KMS-11 (cell line): ENCODE results near the gene MEX3A.
A peak's percentile ranks its signal among the peaks of the same experiment; 100 is the strongest.
"Not testable (repeated sequence)": the region's sequence is repeated elsewhere in the genome, so short reads cannot be mapped to it uniquely, and the experiment has no call there.

Source experiments
- H2AFZ ChIP-seq: fragments of 200-600 bp; sonication (generic); 2 replicates; pipeline ENCODE4 v1.6.1; 2016; ENCODE audit warnings: antibody characterized with exemption, mixed run types, low read depth
- H3K27ac ChIP-seq: fragments of 200-600 bp; sonication (generic); 2 replicates; pipeline ENCODE4 v1.6.1; 2016; ENCODE audit warnings: mild to moderate bottlenecking, mixed run types
- H3K27me3 ChIP-seq: fragments of 200-600 bp; sonication (generic); 2 replicates; pipeline ENCODE4 v1.6.1; 2017; ENCODE audit warnings: mild to moderate bottlenecking, low read depth, mixed run types, moderate library complexity; ENCODE audit not compliant: insufficient read depth
- H3K36me3 ChIP-seq: fragments of 200-600 bp; sonication (generic); 2 replicates; pipeline ENCODE4 v1.6.1; 2017; ENCODE audit warnings: mild to moderate bottlenecking, mixed run types; ENCODE audit not compliant: insufficient read depth
- H3K4me1 ChIP-seq: fragments of 200-600 bp; sonication (generic); 2 replicates; pipeline ENCODE4 v1.6.1; 2016; ENCODE audit warnings: mild to moderate bottlenecking, low read depth, mixed run types; ENCODE audit not compliant: poor library complexity, severe bottlenecking
- H3K4me2 ChIP-seq: fragments of 200-600 bp; sonication (generic); 2 replicates; pipeline ENCODE4 v1.7.0; 2016; ENCODE audit warnings: mild to moderate bottlenecking, mixed run types
- H3K4me3 ChIP-seq: fragments of 200-600 bp; sonication (generic); IDR thresholded peaks from 2 replicates; pipeline ENCODE4 v1.6.1; 2017; ENCODE audit warnings: low read depth, low read length, mixed read lengths; ENCODE audit not compliant: insufficient read depth
- H3K79me2 ChIP-seq: fragments of 200-600 bp; sonication (generic); 2 replicates; pipeline ENCODE4 v1.6.1; 2016; ENCODE audit warnings: low read depth, mixed run types; ENCODE audit not compliant: insufficient read depth
- H3K9ac ChIP-seq: fragments of 200-600 bp; sonication (generic); 2 replicates; pipeline ENCODE4 v1.6.1; 2016; ENCODE audit warnings: mild to moderate bottlenecking, mixed run types
- H4K20me1 ChIP-seq: fragments of 200-600 bp; sonication (generic); 2 replicates; pipeline ENCODE4 v1.6.1; 2016; ENCODE audit warnings: mild to moderate bottlenecking, mixed run types; ENCODE audit not compliant: insufficient read depth
- CTCF ChIP-seq: fragments of 200-600 bp; sonication (generic); conservative IDR thresholded peaks from 2 replicates; pipeline ENCODE4 v1.6.1; 2017; ENCODE audit warnings: low read depth, mild to moderate bottlenecking, antibody characterized with exemption, low read length, moderate library complexity, mixed read lengths

The MEX3A gene

GRCh38 chr1:156042828-156043227 lies 39.4 kb downstream of the MEX3A start:
- Histone ChIP-seq H3K79me2 (no peaks in the 10 kb centered on the region), H3K4me1 (peaks cover 15% of the 10 kb centered on the region), H3K9ac (no peak overlapping the region), H3K27ac (no peak overlapping the region), H3K36me3 (peaks cover 4% of the 10 kb centered on the region; the same call in 1 of the 2 replicates), H3K27me3 (no peaks in the 10 kb centered on the region), H4K20me1 (no peaks in the 10 kb centered on the region), H3K4me3 (no peak overlapping the region), H2AFZ (no peak overlapping the region), H3K4me2 (no peak overlapping the region)
- TF ChIP-seq CTCF: no peak

GRCh38 chr1:156034991-156035390 lies 47.3 kb downstream of the MEX3A start:
- H3K27ac ChIP-seq, H3K79me2 ChIP-seq, H3K4me2 ChIP-seq, H2AFZ ChIP-seq, H3K9ac ChIP-seq, H4K20me1 ChIP-seq, H3K27me3 ChIP-seq, H3K4me3 ChIP-seq: not testable (repeated sequence)
- H3K4me1 ChIP-seq: peaks cover 24% of the 10 kb centered on the region
- H3K36me3 ChIP-seq: peaks cover 12% of the 10 kb centered on the region; the same call in 1 of the 2 replicates

- TF ChIP-seq CTCF: no peak
- H4K20me1 ChIP-seq: no peaks in the 10 kb centered on the region
These were observed 49.3 kb downstream of the MEX3A start for GRCh38 chr1:156033011-156033410.

GRCh38 chr1:156026588-156026987 lies 55.7 kb downstream of the MEX3A start:
- Histone ChIP-seq H3K4me3 (no peak overlapping the region), H4K20me1 (no peaks in the 10 kb centered on the region), H2AFZ (no peak overlapping the region), H3K4me2 (no peak overlapping the region), H3K27ac (no peak overlapping the region), H3K36me3 (no peaks in the 10 kb centered on the region), H3K4me1 (no peaks in the 10 kb centered on the region), H3K79me2 (no peaks in the 10 kb centered on the region), H3K27me3 (no peaks in the 10 kb centered on the region), H3K9ac (no peak overlapping the region)
- TF ChIP-seq CTCF: no peak

More at GRCh38 chr1:156033011-156033410, 49.3 kb downstream of the MEX3A start:
- H3K4me3 ChIP-seq: no peak overlapping the region
- no peak overlapping the region for H3K9ac ChIP-seq
- H3K27me3 ChIP-seq: no peaks in the 10 kb centered on the region
- no peaks in the 10 kb centered on the region for H3K79me2 ChIP-seq
- no peak overlapping the region for H3K4me2 ChIP-seq
- H2AFZ ChIP-seq: no peak overlapping the region
- peaks cover 24% of the 10 kb centered on the region for H3K4me1 ChIP-seq
- peaks cover 10% of the 10 kb centered on the region; the same call in 1 of the 2 replicates for H3K36me3 ChIP-seq
- no peak overlapping the region for H3K27ac ChIP-seq

GRCh38 chr1:156025876-156026275 lies 56.4 kb downstream of the MEX3A start:
- H3K27me3 ChIP-seq: no peaks in the 10 kb centered on the region
- no peaks in the 10 kb centered on the region for H3K79me2 ChIP-seq
- H4K20me1 ChIP-seq: no peaks in the 10 kb centered on the region
- TF ChIP-seq CTCF: 0 out of 2 replicates have a peak, but pooled peaks have one; percentile 25
- no peak overlapping the region for H2AFZ ChIP-seq
- no peaks in the 10 kb centered on the region for H3K36me3 ChIP-seq
- H3K9ac ChIP-seq: no peak overlapping the region
- no peak overlapping the region for H3K4me2 ChIP-seq
- no peak overlapping the region for H3K4me3 ChIP-seq
- H3K27ac ChIP-seq: no peak overlapping the region
- H3K4me1 ChIP-seq: peaks cover 4% of the 10 kb centered on the region
